ENCODE results near the gene TIMM22.
"Not testable (repeated sequence)": the region's sequence is repeated elsewhere in the genome, so short reads cannot be mapped to it uniquely, and the experiment has no call there.

- TF ChIP-seq CTCF (IDR thresholded peaks at IDR 0.05); EZH2 (IDR thresholded peaks at IDR 0.05; ENCODE audit: borderline replicate concordance, insufficient read depth, low read depth, low read length, poor library complexity, severe bottlenecking): not testable (repeated sequence)
Observed at GRCh38 chr17:971861-972260, 25.1 kb upstream of the TIMM22 start.
